Tibial artery (tissue), 4 donors: ENCODE data around the gene ANKRD40CL.
A peak's percentile ranks its signal among the peaks of the same experiment; 100 is the strongest.

Experiments used
- DNase-seq, 2 donors: peaks; one replicate each; pipeline ENCODE4 v3.0.0-alpha.2; 2019
- H3K27ac ChIP-seq, 2 donors: fragments of 200-600 bp; sonication (generic) in 1 of 2; 1 replicate in 1 of 2; 2 replicates in 1 of 2; pipeline ENCODE4 v1.5.1; 2018 to 2019; ENCODE audit warnings: mild to moderate bottlenecking in 1 of 2
- H3K27me3 ChIP-seq, 2 donors: fragments of 200-600 bp; sonication (generic) in 1 of 2; one replicate each; pipeline versions ENCODE4 v1.5.1 to v1.6.0; 2016 to 2019
- H3K36me3 ChIP-seq, 3 donors: fragments of 200-600 bp; sonication (generic) in 2 of 3; one replicate each; pipeline ENCODE4 v1.5.1; 2016 to 2019; ENCODE audit warnings: mild to moderate bottlenecking in 2 of 3
- H3K4me1 ChIP-seq, 4 donors: fragments of 200-600 bp; sonication (generic) in 2 of 4; 1 replicate in 3 of 4; 2 replicates in 1 of 4; pipeline ENCODE4 v1.5.1; 2016 to 2019
- H3K4me3 ChIP-seq, 2 donors: fragments of 200-600 bp; sonication (generic) in 1 of 2; 1 replicate in 1 of 2; 2 replicates in 1 of 2; pipeline ENCODE4 v1.5.1; 2018 to 2019; ENCODE audit warnings: mild to moderate bottlenecking in 2 of 2
- H3K9me3 ChIP-seq, 3 donors: fragments of 200-600 bp; sonication (generic) in 1 of 3; one replicate each; pipeline ENCODE4 v1.5.1; 2016 to 2019
- CTCF ChIP-seq, 2 experiments: fragments of 200-600 bp in 1 of 2; fragments of 450-650 bp in 1 of 2; IDR thresholded peaks; one replicate each; pipeline ENCODE4 v1.5.1; 2017 to 2019; ENCODE audit warnings: antibody characterized with exemption in 2 of 2, mild to moderate bottlenecking in 1 of 2, moderate library complexity in 1 of 2
- intact Hi-C: fragments of 100-400 bp; cut with DNase I; formaldehyde crosslinking; loops from one replicate; pipeline ENCODE4 v1.15.0; 2023; ENCODE audit warnings: low total_unique reads

Gene ANKRD40CL

GRCh38 chr17:50785946-50786570 is 18.7 kb upstream of the ANKRD40CL start:
- intact Hi-C loops, result loop anchor here (10.0 kb wide), 1 partner anchor 169 kb away; no protein-coding TSS in a partner anchor
- no peaks in the 10 kb centered on the region for H3K36me3 ChIP-seq
- no peak for DNase-seq
- H3K27me3 ChIP-seq, result peaks cover 0 to 4% of the 10 kb centered on the region in 2 donors
- no peaks in the 10 kb centered on the region for H3K9me3 ChIP-seq
- H3K4me3 ChIP-seq, result no peak overlapping the region
- H3K4me1 ChIP-seq, result peaks cover 0 to 15% (median 4%) of the 10 kb centered on the region in 4 donors
- H3K27ac ChIP-seq, result no peak overlapping the region
- TF ChIP-seq CTCF (IDR thresholded peaks at IDR 0.05), result no peak

DNA sequence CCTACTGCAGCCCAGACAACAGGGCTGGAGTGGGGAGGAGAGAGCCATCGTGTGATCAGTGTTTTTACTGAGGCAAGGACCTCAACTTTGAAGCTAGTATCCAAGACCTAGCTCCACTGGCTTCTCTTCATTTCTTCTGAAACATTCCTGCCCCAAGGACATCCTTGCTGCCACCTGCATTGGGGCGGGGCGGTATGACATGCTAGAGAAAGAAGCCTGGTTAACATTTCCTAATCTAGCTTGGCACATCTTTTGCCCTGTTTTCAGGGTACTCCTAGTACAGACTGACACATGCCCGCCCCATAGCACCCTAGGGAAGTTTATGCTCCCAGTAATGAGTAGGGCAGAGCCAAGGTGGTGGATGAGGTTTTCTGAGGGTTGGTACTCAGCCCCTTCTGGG is 17.8 kb upstream of the ANKRD40CL start:
- Histone ChIP-seq H3K27ac (no peak overlapping the region), H3K4me3 (no peak overlapping the region), H3K9me3 (no peaks in the 10 kb centered on the region), H3K27me3 (peaks cover 0 to 4% of the 10 kb centered on the region in 2 donors), H3K36me3 (no peaks in the 10 kb centered on the region), H3K4me1 (peaks cover 0 to 19% (median 6%) of the 10 kb centered on the region in 4 donors)
- no peak for DNase-seq
- no peak for TF ChIP-seq CTCF (IDR thresholded peaks at IDR 0.05)
- intact Hi-C loops, result loop anchor here (10.0 kb wide), 1 partner anchor 170 kb away; no protein-coding TSS in a partner anchor

DNA sequence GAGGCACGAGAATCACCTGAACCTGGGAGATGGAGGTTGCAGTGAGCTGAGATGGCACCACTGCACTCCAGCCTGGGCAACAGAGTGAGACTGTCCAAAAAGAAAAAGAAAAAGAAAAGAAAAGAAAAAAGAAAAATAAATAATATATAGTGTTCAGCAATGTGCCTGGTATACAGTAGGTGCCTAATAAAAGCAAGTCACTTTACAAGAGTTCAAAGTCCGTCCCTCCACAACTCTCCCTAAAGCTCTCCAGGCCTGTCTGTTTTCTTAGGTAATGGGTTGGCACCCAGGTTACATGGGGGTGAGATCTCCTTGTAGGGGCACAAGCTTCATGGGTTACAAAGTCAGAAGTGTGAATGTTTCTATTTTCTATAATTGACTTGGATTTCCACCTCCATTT is 16.6 kb upstream of the ANKRD40CL start:
- no peaks in the 10 kb centered on the region for H3K36me3 ChIP-seq
- intact Hi-C loops, result loop anchor here (2.0 to 10.0 kb wide), 2 partner anchors 57 to 171 kb away; no protein-coding TSS in a partner anchor
- no peak overlapping the region for H3K27ac ChIP-seq
- H3K27me3 ChIP-seq, result no peaks in the 10 kb centered on the region
- H3K4me3 ChIP-seq, result no peak overlapping the region
- no peaks in the 10 kb centered on the region for H3K9me3 ChIP-seq
- H3K4me1 ChIP-seq, result peaks cover 0 to 19% (median 6%) of the 10 kb centered on the region in 4 donors
- DNase-seq, result no peak
- TF ChIP-seq CTCF (IDR thresholded peaks at IDR 0.05), result no peak

DNA sequence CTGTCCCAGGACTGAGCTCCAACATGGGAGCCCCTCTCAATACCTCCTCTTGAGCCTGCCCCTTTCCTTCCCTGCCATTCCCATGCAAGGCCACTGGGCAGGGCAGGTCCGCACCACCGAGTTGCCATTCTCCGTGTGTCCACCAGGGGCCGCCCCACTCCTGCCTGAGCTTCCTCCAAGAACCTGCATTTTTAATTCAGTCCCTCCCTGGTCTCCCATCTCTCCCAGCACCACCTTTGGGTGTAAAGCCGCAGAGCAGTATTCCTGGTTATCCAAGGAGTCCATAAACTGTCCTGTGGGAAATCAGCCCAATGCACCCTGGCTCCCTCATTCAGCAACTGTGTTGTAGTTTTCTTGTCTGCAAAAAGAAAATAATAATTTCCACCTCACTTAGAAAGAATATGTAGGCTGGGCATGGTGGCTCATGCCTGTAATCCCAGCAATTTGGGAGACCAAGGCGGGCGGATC is 15.9 kb upstream of the ANKRD40CL start:
- Histone ChIP-seq H3K4me1 (peaks cover 0 to 19% (median 6%) of the 10 kb centered on the region in 4 donors), H3K4me3 (no peak overlapping the region), H3K27ac (no peak overlapping the region), H3K9me3 (no peaks in the 10 kb centered on the region), H3K27me3 (no peaks in the 10 kb centered on the region), H3K36me3 (no peaks in the 10 kb centered on the region)
- peak; percentile 97 to 99 for TF ChIP-seq CTCF (IDR thresholded peaks at IDR 0.05)
- DNase-seq, result peak; percentile 77 to 89
- intact Hi-C loops, result loop anchor here (2.0 to 10.0 kb wide), 2 partner anchors 58 to 172 kb away; no protein-coding TSS in a partner anchor

DNA sequence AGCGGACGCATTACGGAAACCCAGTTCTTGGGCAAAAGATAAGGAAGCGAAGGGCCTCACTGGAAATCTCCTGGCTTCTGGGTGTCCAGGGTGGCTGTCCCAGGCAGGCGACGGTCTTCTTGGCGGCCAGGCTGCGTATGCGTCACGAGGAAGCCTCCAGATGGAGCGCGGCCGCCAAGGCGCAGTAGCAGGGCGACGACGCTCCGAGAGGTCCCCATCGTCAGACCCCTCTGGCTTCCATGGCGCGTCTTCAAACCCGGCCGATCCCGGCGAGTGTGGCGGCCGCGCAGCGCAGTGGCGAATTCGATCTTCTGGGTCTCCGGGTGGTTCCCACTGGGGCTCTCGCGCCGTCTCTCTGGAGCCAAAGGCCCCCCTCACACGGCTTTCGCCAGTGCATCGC is 13.8 kb upstream of the ANKRD40CL start:
- Histone ChIP-seq H3K27ac (no peak overlapping the region), H3K4me3 (peak overlapping the region; percentile 26 to 28), H3K36me3 (no peaks in the 10 kb centered on the region), H3K9me3 (no peaks in the 10 kb centered on the region), H3K4me1 (peaks cover 0 to 19% (median 6%) of the 10 kb centered on the region in 4 donors), H3K27me3 (no peaks in the 10 kb centered on the region)
- DNase-seq, result no peak
- intact Hi-C loops, result loop anchor here (10.0 kb wide), 1 partner anchor 174 kb away; no protein-coding TSS in a partner anchor
- TF ChIP-seq CTCF (IDR thresholded peaks at IDR 0.05), result no peak
